DOHH2 (cell line): ENCODE data around the gene GAMT.

Experiments
- EZH2phosphoT487 ChIP-seq: fragments of 200-600 bp; sonication (generic); IDR thresholded peaks from 2 replicates; pipeline ENCODE4 v1.6.1; 2017; ENCODE audit warnings: borderline replicate concordance, mild to moderate bottlenecking, antibody characterized with exemption, low read length, moderate library complexity, mixed read lengths
- TF ChIP-seq, protein P1 (sequence below): fragments of 200-600 bp; sonication (generic); IDR thresholded peaks from one replicate; pipeline ENCODE4 v1.5.1; 2014; ENCODE audit warnings: antibody characterized with exemption, mild to moderate bottlenecking, low read depth, low read length; ENCODE audit not compliant: poor library complexity, severe bottlenecking

DNA sequence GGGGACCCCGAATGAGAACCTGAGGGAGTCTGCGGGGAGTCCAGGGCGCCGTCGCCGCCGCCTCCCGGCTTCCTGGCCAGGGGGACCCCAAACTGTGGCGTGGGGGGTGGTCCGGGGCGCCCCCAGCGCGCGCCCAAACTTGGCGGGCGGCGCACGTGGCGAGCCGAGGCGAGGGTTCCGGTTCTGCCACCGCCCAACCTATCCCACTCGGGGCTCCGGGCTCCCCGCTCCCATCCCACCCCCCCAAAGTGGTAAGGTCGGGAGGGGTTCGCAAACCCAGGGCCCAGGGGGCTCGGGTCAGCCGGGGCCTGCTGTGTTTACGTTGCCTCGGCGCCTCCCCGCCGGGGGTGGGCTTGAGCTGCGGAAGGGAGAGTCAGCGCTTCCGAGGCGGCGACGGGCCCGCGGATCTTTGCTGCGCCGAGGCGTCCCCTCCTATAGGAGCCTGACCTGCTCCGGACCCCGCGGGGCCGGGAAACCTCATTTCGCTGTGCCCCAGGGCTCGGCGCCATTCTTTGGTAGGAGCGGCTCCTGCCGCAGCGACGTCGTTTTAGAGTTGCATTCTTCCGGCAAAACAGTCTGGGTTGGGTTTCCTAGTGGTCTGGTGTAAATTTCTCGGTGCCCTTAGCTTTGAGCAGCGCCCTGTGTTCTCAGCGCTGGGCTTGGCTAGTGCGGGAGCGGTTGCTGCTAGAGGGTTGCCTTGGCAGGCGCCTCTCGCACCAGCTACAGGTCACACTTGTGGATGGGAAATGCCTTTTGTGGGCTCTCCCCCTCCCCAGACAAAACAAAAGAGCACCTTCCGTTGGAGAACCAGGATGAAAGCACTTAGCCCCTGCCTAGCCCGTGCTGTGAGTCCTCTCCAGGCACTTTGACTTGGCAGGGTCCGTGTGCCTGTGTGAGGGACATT lies 7.2 kb upstream of the GAMT start:
- TF ChIP-seq, protein P1, sequence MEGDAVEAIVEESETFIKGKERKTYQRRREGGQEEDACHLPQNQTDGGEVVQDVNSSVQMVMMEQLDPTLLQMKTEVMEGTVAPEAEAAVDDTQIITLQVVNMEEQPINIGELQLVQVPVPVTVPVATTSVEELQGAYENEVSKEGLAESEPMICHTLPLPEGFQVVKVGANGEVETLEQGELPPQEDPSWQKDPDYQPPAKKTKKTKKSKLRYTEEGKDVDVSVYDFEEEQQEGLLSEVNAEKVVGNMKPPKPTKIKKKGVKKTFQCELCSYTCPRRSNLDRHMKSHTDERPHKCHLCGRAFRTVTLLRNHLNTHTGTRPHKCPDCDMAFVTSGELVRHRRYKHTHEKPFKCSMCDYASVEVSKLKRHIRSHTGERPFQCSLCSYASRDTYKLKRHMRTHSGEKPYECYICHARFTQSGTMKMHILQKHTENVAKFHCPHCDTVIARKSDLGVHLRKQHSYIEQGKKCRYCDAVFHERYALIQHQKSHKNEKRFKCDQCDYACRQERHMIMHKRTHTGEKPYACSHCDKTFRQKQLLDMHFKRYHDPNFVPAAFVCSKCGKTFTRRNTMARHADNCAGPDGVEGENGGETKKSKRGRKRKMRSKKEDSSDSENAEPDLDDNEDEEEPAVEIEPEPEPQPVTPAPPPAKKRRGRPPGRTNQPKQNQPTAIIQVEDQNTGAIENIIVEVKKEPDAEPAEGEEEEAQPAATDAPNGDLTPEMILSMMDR = no peak
- TF ChIP-seq EZH2phosphoT487 = no peak
